ENCODE results near the gene OSBPL9.

- TF ChIP-seq CTCF (IDR thresholded peaks at IDR 0.05 in 2 of 3, conservative IDR thresholded peaks at IDR 0.05 in 1 of 3; ENCODE audit: borderline replicate concordance in 1 of 3, insufficient read depth in 1 of 3, low read depth in 2 of 3, low read length in 2 of 3) = no peak
- no peak for TF ChIP-seq CEBPB (IDR thresholded peaks at IDR 0.05; ENCODE audit: low read depth)
- no peak for TF ChIP-seq POLR2A (IDR thresholded peaks at IDR 0.05; ENCODE audit: borderline replicate concordance, extremely low read depth, insufficient read depth, insufficient read length)
- TF ChIP-seq EZH2 (IDR thresholded peaks at IDR 0.05) = no peak
Measured at GRCh38 chr1:51814513-51814912, 197.6 kb downstream of the OSBPL9 start.
